Prostate gland (tissue), 2 donors: Measurements from ENCODE around the gene ATAD3C. TPM values are rescaled to one million over a fixed set of nuclear protein-coding genes. Genes with fewer than 3 reads are reported as not detected.

Source experiments
- DNase-seq: peaks from one replicate; pipeline ENCODE4 v3.0.0-alpha.2; 2019; ENCODE audit warnings: low spot score
- H3K27ac ChIP-seq, 2 donors: fragments of 200-600 bp; sonication (generic); 2 replicates each; pipeline ENCODE4 v1.5.1; 2017 to 2019
- H3K27me3 ChIP-seq: fragments of 200-600 bp; sonication (generic); replicated peaks from 2 replicates; pipeline ENCODE4 v1.5.1; 2019; ENCODE audit not compliant: insufficient read depth
- H3K36me3 ChIP-seq, 2 donors: fragments of 200-600 bp; sonication (generic); 1 replicate in 1 of 2; 2 replicates in 1 of 2; pipeline versions ENCODE4 v1.5.1 to v1.8.1; 2017 to 2019
- H3K4me1 ChIP-seq: fragments of 200-600 bp; sonication (generic); replicated peaks from 2 replicates; pipeline ENCODE4 v1.5.1; 2019
- H3K4me3 ChIP-seq, 2 donors: fragments of 200-600 bp; sonication (generic); 2 replicates each; pipeline ENCODE4 v1.5.1; 2017 to 2019
- H3K9me3 ChIP-seq: fragments of 200-600 bp; sonication (generic); 2 replicates; pipeline ENCODE4 v1.5.1; 2017
- CTCF ChIP-seq, 4 experiments: fragments of 200-600 bp in 2 of 4; fragments of 450-650 bp in 2 of 4; sonication (generic) in 2 of 4; IDR thresholded peaks; 1 replicate in 3 of 4; 2 replicates in 1 of 4; pipeline ENCODE4 v1.5.1; 2016 to 2019; ENCODE audit warnings: antibody characterized with exemption in 4 of 4, mild to moderate bottlenecking in 2 of 4, moderate library complexity in 2 of 4
- POLR2A ChIP-seq: fragments of 450-650 bp; IDR thresholded peaks from one replicate; pipeline ENCODE4 v1.6.1; 2016; ENCODE audit warnings: antibody characterized with exemption, mild to moderate bottlenecking
- POLR2AphosphoS5 ChIP-seq: sonication (generic); formaldehyde crosslinking; IDR thresholded peaks from one replicate; pipeline ENCODE4 v1.6.1; 2017; ENCODE audit warnings: antibody characterized with exemption
- WGBS: methylation state at CpG from one replicate; pipeline ENCODE4 v1.1.5; 2018; 5-methylcytosine and 5-hydroxymethylcytosine counted together
- intact Hi-C: fragments of 100-400 bp; cut with DNase I; formaldehyde crosslinking; loops from one replicate; pipeline ENCODE4 v1.14.2; 2022
- total RNA-seq, 2 donors: library from RNA; depleted of rRNA; stranded (reverse); fragments of >200 nt; gene quantifications; one replicate each; pipeline ENCODE4 v1.1.0, GENCODE V29; 2016

Gene ATAD3C
- total RNA-seq, 2 donors from 2014 or later = 7.3 to 9.9 TPM

GRCh38 chr1:1421147-1421906 lies 28.2 kb upstream of the ATAD3C start, which contains the start of gene ANKRD65:
TSS of gene ANKRD65 (minus strand) at chr1:1421276. CDS start at chr1:1421005, 271 bp downstream.
- WGBS = 33% methylated on average over 18 of the region's 18 CpGs
- no peaks in the 10 kb centered on the region for H3K9me3 ChIP-seq
- intact Hi-C loops = no loop called here
- H3K4me3 ChIP-seq = peak within 1 kb of the TSS; percentile 32 to 41
- peak; percentile 47 for TF ChIP-seq POLR2AphosphoS5
- TF ChIP-seq POLR2A = peak; percentile 59
- TF ChIP-seq CTCF (IDR thresholded peaks at IDR 0.05) = no peak
- no peaks in the 10 kb centered on the region for H3K27me3 ChIP-seq
- H3K27ac ChIP-seq = peak within 1 kb of the TSS; percentile 64 to 77
- no peaks in the 10 kb centered on the region for H3K36me3 ChIP-seq
- DNase-seq = no peak
- H3K4me1 ChIP-seq = peaks cover 6% of the 10 kb centered on the region

- no peak overlapping the region for H3K4me3 ChIP-seq
- TF ChIP-seq POLR2A (no peak), CTCF (IDR thresholded peaks at IDR 0.05) (no peak), POLR2AphosphoS5 (no peak)
- H3K4me1 ChIP-seq = peaks cover 6% of the 10 kb centered on the region
- H3K9me3 ChIP-seq = no peaks in the 10 kb centered on the region
- no peaks in the 10 kb centered on the region for H3K27me3 ChIP-seq
- 81% methylated on average over 7 of the region's 7 CpGs for WGBS
- no peak for DNase-seq
- H3K27ac ChIP-seq = peak overlapping the region; percentile 64 to 77
- intact Hi-C loops = no loop called here
- H3K36me3 ChIP-seq = no peaks in the 10 kb centered on the region
Observed at GRCh38 chr1:1421907-1422464, 27.5 kb upstream of the ATAD3C start.

GRCh38 chr1:1422465-1423244 lies 26.8 kb upstream of the ATAD3C start:
- intact Hi-C loops = no loop called here
- no peak overlapping the region for H3K4me3 ChIP-seq
- H3K36me3 ChIP-seq = no peaks in the 10 kb centered on the region
- TF ChIP-seq CTCF (IDR thresholded peaks at IDR 0.05) (no peak), POLR2AphosphoS5 (no peak), POLR2A (no peak)
- peaks cover 6% of the 10 kb centered on the region for H3K4me1 ChIP-seq
- no peak overlapping the region for H3K27ac ChIP-seq
- no peaks in the 10 kb centered on the region for H3K9me3 ChIP-seq
- no peak for DNase-seq
- WGBS = 60% methylated on average over 29 of the region's 29 CpGs
- no peaks in the 10 kb centered on the region for H3K27me3 ChIP-seq

- intact Hi-C loops = no loop called here
- peaks cover 6% of the 10 kb centered on the region for H3K4me1 ChIP-seq
- no peak overlapping the region for H3K4me3 ChIP-seq
- no peaks in the 10 kb centered on the region for H3K9me3 ChIP-seq
- no peaks in the 10 kb centered on the region for H3K36me3 ChIP-seq
- DNase-seq = no peak
- WGBS = 91% methylated on average over 7 of the region's 7 CpGs
- H3K27ac ChIP-seq = no peak overlapping the region
- H3K27me3 ChIP-seq = no peaks in the 10 kb centered on the region
- TF ChIP-seq POLR2A (no peak), POLR2AphosphoS5 (no peak), CTCF (IDR thresholded peaks at IDR 0.05) (no peak)
Observed at GRCh38 chr1:1423245-1423597, 26.3 kb upstream of the ATAD3C start.
